Ishikawa (cell line): ENCODE measurements around the gene NTN1.

Experiments
- CEBPB ChIP-seq: IDR thresholded peaks from 2 replicates; pipeline ENCODE4 v1.6.1; 2012
- CREB1 ChIP-seq: IDR thresholded peaks from 2 replicates; pipeline ENCODE4 v1.6.1; 2012; ENCODE audit warnings: low read depth
- EGR1 ChIP-seq: IDR thresholded peaks from 2 replicates; pipeline ENCODE4 v1.6.1; 2012
- EP300 ChIP-seq: IDR thresholded peaks from 2 replicates; pipeline ENCODE4 v1.6.1; 2012; ENCODE audit warnings: borderline replicate concordance
- FOXM1 ChIP-seq: IDR thresholded peaks from 2 replicates; pipeline ENCODE4 v1.6.1; 2012; ENCODE audit warnings: low read depth, borderline replicate concordance
- NFIC ChIP-seq: IDR thresholded peaks from 2 replicates; pipeline ENCODE4 v1.6.1; 2012
- RAD21 ChIP-seq: IDR thresholded peaks from 2 replicates; pipeline ENCODE4 v1.6.1; 2012; ENCODE audit warnings: low read depth
- TAF1 ChIP-seq: IDR thresholded peaks from 2 replicates; pipeline ENCODE4 v1.6.1; 2012; ENCODE audit warnings: low read depth, mild to moderate bottlenecking
- TCF12 ChIP-seq: IDR thresholded peaks from 2 replicates; pipeline ENCODE4 v1.6.1; 2012; ENCODE audit warnings: low read depth
- TEAD4 ChIP-seq: IDR thresholded peaks from 2 replicates; pipeline ENCODE4 v1.6.1; 2012
- YY1 ChIP-seq: IDR thresholded peaks from 2 replicates; pipeline ENCODE4 v1.6.1; 2012; ENCODE audit warnings: low read depth
- ZBTB7A ChIP-seq: IDR thresholded peaks from 2 replicates; pipeline ENCODE4 v1.6.1; 2012; ENCODE audit warnings: low read depth
- TF ChIP-seq, protein P1 (sequence below): IDR thresholded peaks from 2 replicates; pipeline ENCODE4 v1.6.1; 2012
- TF ChIP-seq, protein P2 (sequence below): IDR thresholded peaks from 2 replicates; pipeline ENCODE4 v1.6.1; 2012
- TF ChIP-seq, protein P3 (sequence below): IDR thresholded peaks from 2 replicates; pipeline ENCODE4 v1.6.1; 2012; ENCODE audit warnings: low read depth, mild to moderate bottlenecking

Gene NTN1

DNA sequence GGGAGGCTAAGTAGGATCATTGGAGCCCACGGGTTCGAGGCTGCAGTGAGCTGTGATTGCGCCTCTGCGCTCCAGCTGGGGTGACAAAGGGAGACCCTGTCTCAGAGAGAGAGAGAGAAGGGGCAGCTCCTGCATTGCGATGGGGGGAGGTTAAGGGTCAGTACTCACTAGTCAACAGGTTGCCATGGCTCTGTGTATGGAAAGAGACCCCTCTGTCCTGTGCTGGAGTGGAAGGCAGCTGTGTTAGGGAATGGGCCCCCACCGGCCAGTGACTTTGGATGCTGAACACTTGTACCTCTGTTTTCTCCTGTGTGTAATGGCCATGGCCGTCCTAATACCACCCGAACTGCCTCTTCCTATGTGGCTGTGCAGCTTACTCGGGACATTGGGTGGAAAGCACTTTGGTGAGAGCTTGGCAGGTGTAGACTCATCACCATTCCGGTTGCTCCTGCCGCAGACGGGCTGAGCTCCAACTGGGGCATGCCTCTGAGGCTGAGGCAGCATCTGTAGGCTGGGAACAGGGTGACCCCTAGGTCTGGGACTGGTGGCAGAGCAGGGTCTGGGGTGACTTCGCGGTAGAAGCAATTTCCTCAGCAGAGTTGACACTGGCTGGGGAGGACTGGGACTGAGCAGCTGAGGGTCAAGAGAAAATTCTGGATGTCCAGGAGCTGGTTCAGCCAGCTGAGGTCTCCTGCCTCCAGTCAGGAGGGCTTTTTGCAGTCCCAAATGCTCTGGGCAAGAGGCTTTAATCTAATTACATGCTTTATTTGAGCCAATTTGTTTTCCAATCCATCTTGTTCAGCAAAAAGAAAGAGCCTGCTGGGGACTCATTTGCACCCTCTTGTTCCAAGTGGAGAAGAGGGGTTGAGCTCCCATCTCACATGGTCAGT is 184.5 kb downstream of the NTN1 start:
- TF ChIP-seq EP300 (no peak), YY1 (no peak)

DNA sequence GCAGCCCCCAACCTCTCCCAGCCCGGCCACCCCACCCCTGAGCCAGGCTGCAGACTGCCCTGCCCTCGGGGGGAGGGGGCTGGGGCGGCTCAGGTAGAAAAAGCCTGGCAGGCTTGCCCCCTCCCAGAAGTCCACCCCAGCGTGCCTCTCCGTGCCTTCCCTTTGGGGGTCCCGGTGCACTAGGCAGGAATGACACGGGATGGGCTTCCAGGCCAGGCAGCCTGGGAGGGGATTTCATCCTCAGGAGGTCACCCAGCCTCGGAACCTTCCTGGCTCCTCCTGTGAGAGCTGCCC is 185.0 kb downstream of the NTN1 start:
- TF ChIP-seq CEBPB (no peak), TCF12 (no peak), NFIC (no peak), TAF1 (no peak), ZBTB7A (no peak), CREB1 (no peak), RAD21 (no peak), EP300 (no peak)
- TF ChIP-seq, protein P1, sequence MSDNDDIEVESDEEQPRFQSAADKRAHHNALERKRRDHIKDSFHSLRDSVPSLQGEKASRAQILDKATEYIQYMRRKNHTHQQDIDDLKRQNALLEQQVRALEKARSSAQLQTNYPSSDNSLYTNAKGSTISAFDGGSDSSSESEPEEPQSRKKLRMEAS = no peak

DNA sequence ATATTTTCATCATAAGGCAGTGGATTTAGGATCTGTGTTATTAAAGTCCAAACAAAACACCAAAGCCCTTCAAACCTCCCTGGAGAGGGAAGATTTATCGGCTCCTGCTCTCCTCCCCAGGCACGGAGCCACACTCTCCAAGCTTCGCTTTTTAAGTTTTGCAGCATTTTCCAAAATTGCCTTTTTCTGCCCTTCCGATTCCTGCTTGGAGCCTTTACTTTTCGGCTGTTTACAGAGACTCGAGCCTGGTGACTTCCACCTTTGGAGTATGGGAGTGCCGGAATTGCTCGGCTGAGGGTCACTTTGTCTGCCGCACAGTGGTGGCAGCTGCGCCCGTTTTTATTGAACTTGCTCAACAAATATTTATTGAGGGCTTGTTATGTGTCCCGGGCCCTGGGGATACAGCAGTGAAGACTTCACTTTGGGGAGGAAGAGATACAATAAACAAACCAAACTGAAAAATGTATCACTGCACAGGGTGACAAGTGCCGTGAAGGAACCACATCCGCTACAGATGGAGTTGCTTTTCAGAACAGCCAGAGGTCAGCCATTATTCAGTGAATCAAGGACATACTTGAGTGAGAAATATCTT is 185.5 kb downstream of the NTN1 start:
- TF ChIP-seq, protein P2, sequence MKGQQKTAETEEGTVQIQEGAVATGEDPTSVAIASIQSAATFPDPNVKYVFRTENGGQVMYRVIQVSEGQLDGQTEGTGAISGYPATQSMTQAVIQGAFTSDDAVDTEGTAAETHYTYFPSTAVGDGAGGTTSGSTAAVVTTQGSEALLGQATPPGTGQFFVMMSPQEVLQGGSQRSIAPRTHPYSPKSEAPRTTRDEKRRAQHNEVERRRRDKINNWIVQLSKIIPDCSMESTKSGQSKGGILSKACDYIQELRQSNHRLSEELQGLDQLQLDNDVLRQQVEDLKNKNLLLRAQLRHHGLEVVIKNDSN = no peak

DNA sequence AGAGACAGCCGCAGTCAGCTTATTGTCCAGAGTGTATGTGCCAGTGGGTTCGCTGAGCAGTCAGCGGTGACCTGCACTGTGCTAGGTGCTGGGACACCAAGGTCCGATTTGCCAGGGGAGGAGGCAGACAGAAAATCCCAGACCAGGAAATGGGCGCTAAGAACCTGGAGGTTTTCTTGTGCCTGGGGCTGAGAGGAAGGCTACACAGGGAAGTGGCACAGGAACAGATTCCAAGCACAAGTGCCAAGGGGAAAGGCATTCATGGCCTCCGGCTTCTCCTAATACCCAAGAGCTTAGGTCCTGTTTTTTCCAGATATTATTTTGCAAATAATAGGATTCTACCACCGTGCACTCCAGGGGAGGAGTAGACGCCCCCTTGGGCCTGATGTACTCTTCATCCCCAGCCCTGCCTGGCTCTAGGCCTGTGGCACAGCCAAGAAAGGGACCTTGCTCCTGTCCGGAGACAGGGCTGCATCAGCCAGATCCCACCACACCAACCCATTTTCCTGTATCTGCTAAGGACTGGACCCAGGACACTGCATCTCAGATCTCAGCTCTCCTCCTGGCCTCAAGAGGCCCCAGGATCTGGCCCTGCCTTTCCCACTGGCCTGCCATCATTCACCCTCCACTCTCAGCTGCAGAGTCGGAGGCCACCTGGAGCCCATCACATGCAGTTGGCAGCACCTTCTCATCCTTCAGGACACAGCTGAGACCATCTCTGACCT is 187.2 kb downstream of the NTN1 start:
- TF ChIP-seq RAD21 = no peak
- TF ChIP-seq TEAD4 = no peak
- no peak for TF ChIP-seq CEBPB
- TF ChIP-seq EP300 = no peak
- TF ChIP-seq, protein P3, sequence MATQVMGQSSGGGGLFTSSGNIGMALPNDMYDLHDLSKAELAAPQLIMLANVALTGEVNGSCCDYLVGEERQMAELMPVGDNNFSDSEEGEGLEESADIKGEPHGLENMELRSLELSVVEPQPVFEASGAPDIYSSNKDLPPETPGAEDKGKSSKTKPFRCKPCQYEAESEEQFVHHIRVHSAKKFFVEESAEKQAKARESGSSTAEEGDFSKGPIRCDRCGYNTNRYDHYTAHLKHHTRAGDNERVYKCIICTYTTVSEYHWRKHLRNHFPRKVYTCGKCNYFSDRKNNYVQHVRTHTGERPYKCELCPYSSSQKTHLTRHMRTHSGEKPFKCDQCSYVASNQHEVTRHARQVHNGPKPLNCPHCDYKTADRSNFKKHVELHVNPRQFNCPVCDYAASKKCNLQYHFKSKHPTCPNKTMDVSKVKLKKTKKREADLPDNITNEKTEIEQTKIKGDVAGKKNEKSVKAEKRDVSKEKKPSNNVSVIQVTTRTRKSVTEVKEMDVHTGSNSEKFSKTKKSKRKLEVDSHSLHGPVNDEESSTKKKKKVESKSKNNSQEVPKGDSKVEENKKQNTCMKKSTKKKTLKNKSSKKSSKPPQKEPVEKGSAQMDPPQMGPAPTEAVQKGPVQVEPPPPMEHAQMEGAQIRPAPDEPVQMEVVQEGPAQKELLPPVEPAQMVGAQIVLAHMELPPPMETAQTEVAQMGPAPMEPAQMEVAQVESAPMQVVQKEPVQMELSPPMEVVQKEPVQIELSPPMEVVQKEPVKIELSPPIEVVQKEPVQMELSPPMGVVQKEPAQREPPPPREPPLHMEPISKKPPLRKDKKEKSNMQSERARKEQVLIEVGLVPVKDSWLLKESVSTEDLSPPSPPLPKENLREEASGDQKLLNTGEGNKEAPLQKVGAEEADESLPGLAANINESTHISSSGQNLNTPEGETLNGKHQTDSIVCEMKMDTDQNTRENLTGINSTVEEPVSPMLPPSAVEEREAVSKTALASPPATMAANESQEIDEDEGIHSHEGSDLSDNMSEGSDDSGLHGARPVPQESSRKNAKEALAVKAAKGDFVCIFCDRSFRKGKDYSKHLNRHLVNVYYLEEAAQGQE = no peak
- TF ChIP-seq EGR1 = no peak
- no peak for TF ChIP-seq TAF1
- TF ChIP-seq YY1 = no peak
- no peak for TF ChIP-seq TCF12
- TF ChIP-seq, protein P1 = no peak
- no peak for TF ChIP-seq NFIC
- no peak for TF ChIP-seq CREB1
- no peak for TF ChIP-seq ZBTB7A
- no peak for TF ChIP-seq FOXM1
- TF ChIP-seq, protein P2 = no peak

DNA sequence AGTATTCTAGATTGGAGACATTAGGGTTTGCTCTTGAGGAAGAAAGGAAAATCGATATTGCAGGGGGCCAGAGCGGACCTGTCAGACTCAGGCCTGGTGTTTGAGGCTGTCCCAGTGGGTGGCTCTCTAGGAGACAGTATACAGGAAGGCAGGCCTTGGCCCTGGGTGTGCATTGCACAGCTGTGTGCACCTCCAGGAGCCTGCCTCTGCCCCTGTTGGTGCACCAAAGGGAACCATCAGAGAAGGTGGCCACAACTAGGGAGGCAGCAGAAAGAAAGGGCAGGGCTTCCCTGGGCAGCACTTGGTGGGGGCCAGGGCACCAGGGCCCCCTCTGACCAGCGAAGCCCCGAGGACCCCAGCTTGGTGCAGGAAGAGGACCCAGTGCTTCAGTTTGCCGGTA is 188.0 kb downstream of the NTN1 start:
- TF ChIP-seq, protein P3 = no peak
- TF ChIP-seq TAF1 = no peak
- no peak for TF ChIP-seq YY1
- TF ChIP-seq, protein P1 = no peak

DNA sequence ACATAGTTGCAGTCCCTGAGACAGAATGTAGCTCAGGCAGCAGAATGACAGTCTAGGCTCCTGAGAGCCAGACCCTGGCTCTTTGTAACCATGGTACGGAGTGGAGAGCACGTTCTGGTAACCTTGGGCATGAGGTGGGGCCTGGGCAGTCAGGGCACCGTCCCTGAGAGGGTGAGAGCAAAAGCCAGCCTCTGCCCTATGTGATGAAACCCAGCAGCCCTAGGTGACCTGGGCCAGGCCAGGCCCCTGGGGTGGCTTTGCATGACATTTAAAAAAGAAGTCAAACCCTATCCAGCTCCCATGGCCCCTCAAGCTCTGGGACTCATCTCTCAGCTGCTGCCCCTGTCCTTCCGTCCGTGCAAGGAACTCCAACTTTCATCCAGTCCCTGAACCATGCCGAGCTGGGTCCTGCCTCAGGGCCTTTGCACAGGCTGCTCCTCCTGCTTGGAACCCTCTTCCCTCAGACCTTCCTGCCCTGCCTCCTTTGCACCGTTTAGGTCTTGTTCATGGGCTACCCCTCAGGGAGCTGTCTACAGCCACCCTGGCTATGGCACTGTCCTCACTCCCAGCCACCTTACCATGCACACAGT is 188.6 kb downstream of the NTN1 start:
- TF ChIP-seq NFIC (no peak), TAF1 (no peak), CEBPB (no peak), CREB1 (no peak), ZBTB7A (no peak), TEAD4 (no peak), TCF12 (no peak), EGR1 (no peak), EP300 (no peak), FOXM1 (no peak), YY1 (no peak), RAD21 (no peak)
- TF ChIP-seq, protein P2 = no peak
- TF ChIP-seq, protein P3 = no peak
- TF ChIP-seq, protein P1 = no peak
